Right cardiac atrium (tissue), 5 donors: ENCODE results near the gene PRRG2. TPM values are rescaled to one million over a fixed set of nuclear protein-coding genes. Genes with fewer than 3 reads are reported as not detected.

Source experiments
- ATAC-seq, 2 donors: fragments of 200-7000 bp; cut with Tn5 transposase; one replicate each; pipeline versions ENCODE4 v1.8.0 to v1.9.1; 2020; ENCODE audit warnings: moderate library complexity in 2 of 2, mild to moderate bottlenecking in 1 of 2
- DNase-seq, 3 donors: peaks; one replicate each; pipeline ENCODE4 v3.0.0-alpha.2; 2020
- H3K27ac ChIP-seq: one replicate; pipeline ENCODE4 v1.5.1; 2013; ENCODE audit warnings: mild to moderate bottlenecking, low read length, control low read depth, moderate library complexity
- H3K27me3 ChIP-seq: one replicate; pipeline ENCODE4 v1.6.1; 2013; ENCODE audit not compliant: control insufficient read depth, insufficient read depth
- H3K4me1 ChIP-seq: one replicate; pipeline ENCODE4 v1.6.1; 2013; ENCODE audit warnings: low read length; ENCODE audit not compliant: control insufficient read depth, insufficient read depth
- H3K4me3 ChIP-seq: one replicate; pipeline ENCODE4 v1.5.1; 2013; ENCODE audit warnings: low read length, control low read depth
- H3K9me3 ChIP-seq: one replicate; pipeline ENCODE4 v1.6.1; 2013; ENCODE audit warnings: low read length; ENCODE audit not compliant: control insufficient read depth
- WGBS: extraction: QIAGEN DNeasy Blood & Tissue Kit; methylation state at CpG from one replicate; pipeline ENCODE4 v1.1.7; 2013; 5-methylcytosine and 5-hydroxymethylcytosine counted together
- intact Hi-C, 4 donors: fragments of 100-400 bp; cut with DNase I; formaldehyde crosslinking; loops; one replicate each; pipeline versions ENCODE4 v1.11.0 to v1.14.0; 2022 to 2023
- long read RNA-seq, 4 donors: library from polyadenylated mRNA; unstranded; transcript quantifications; one replicate each; pipeline ENCODE4 v2.0.0, GENCODE V29; 2020 to 2021
- polyA plus RNA-seq: library from polyadenylated mRNA; stranded (reverse); fragments of 200-250 nt; gene quantifications from one replicate; pipeline ENCODE4 v1.2.3, GENCODE V29; 2013
- total RNA-seq, 4 donors: library from RNA; stranded (reverse); fragmentation: NEBNext Ultra II Directional; extraction: Animal tissue kit (Norgen Biotek cat#: 25700); gene quantifications; one replicate each; pipeline ENCODE4 v1.2.1, GENCODE V29; 2021
- donor health status: healthy with polysubstance abuse.
- donor health status: DM: no; HTN: yes; CAD: no.
- donor health status: DM: no; HTN: no; CAD: no.
- donor health status: DM: no; HTN: yes; CAD: no; lungs with severe emphysema.
- donor health status: DM: yes; HTN: yes; CAD: no.

PRRG2 gene
- under 1 TPM; 0.42 to 0.83 (median 0.69) TPM for total RNA-seq
- 1.2 TPM for polyA plus RNA-seq
- long read RNA-seq, donor 1 = 0 reads
- long read RNA-seq, donor 2 = 0 reads
- long read RNA-seq, donor 3 = 0 reads
- long read RNA-seq, donor 4 = 0 reads

GRCh38 chr19:49581007-49581508 is at the start of gene PRRG2:
PRRG2 (plus strand) TSS chr19:49581316; CDS start chr19:49583220, 1,904 bp downstream.
- WGBS = 31% methylated on average over 15 of the region's 15 CpGs
- intact Hi-C loops = loop anchor here in 1 of 4 donors (10.0 kb wide), 2 partner anchors 54 to 94 kb away; partner anchors contain the start of gene PRMT1

GRCh38 chr19:49533551-49534488 is 47.3 kb upstream of the PRRG2 start:
- intact Hi-C loops = no loop called here

More at GRCh38 chr19:49581007-49581508, at the start of gene PRRG2:
- H3K27me3 ChIP-seq = no peaks in the 10 kb centered on the region
- peaks cover 4% of the 10 kb centered on the region for H3K4me1 ChIP-seq
- DNase-seq (peak in 1 of 3 donors; percentile 46), ATAC-seq (peak; percentile 4 to 21)
- peak within 1 kb of the TSS; percentile 92 for H3K4me3 ChIP-seq
- peak within 1 kb of the TSS; percentile 86 for H3K27ac ChIP-seq
- H3K9me3 ChIP-seq = no peaks in the 10 kb centered on the region

GRCh38 chr19:49534632-49535385 is 46.3 kb upstream of the PRRG2 start:
- intact Hi-C loops = no loop called here
- DNase-seq (peak in 2 of 3 donors; percentile 47 to 52), ATAC-seq (no peak)
- H3K4me1 ChIP-seq = no peaks in the 10 kb centered on the region
- no peaks in the 10 kb centered on the region for H3K27me3 ChIP-seq
- WGBS = 73% methylated on average over 8 of the region's 8 CpGs
- no peak overlapping the region for H3K4me3 ChIP-seq
- H3K27ac ChIP-seq = no peak overlapping the region
- H3K9me3 ChIP-seq = no peaks in the 10 kb centered on the region

More at GRCh38 chr19:49533551-49534488, 47.3 kb upstream of the PRRG2 start:
- peak; percentile 93 to 95 for ATAC-seq
- DNase-seq = peak; percentile 80 to 92 (median 91)
- Histone ChIP-seq H3K27me3 (no peaks in the 10 kb centered on the region), H3K27ac (no peak overlapping the region), H3K4me1 (no peaks in the 10 kb centered on the region), H3K4me3 (peak overlapping the region; percentile 44), H3K9me3 (no peaks in the 10 kb centered on the region)
- WGBS = 7% methylated on average over 87 of the region's 87 CpGs

GRCh38 chr19:49536921-49537462 is 44.1 kb upstream of the PRRG2 start:
- DNase-seq (peak in 2 of 3 donors; percentile 29 to 58), ATAC-seq (no peak)
- no peaks in the 10 kb centered on the region for H3K27me3 ChIP-seq
- intact Hi-C loops = no loop called here
- no peak overlapping the region for H3K4me3 ChIP-seq
- H3K9me3 ChIP-seq = no peaks in the 10 kb centered on the region
- H3K4me1 ChIP-seq = no peaks in the 10 kb centered on the region
- WGBS = 90% methylated on average over 22 of the region's 22 CpGs
- no peak overlapping the region for H3K27ac ChIP-seq

- no peaks in the 10 kb centered on the region for H3K9me3 ChIP-seq
- H3K27me3 ChIP-seq = no peaks in the 10 kb centered on the region
- ATAC-seq = no peak
- H3K4me1 ChIP-seq = no peaks in the 10 kb centered on the region
- H3K4me3 ChIP-seq = no peak overlapping the region
- WGBS = 82% methylated on average over 5 of the region's 5 CpGs
- intact Hi-C loops = no loop called here
- peak in 1 of 3 donors; percentile 12 for DNase-seq
- no peak overlapping the region for H3K27ac ChIP-seq
Observed at GRCh38 chr19:49538643-49539042, 42.5 kb upstream of the PRRG2 start.

GRCh38 chr19:49539192-49539952 is 41.7 kb upstream of the PRRG2 start:
- intact Hi-C loops = no loop called here
- DNase-seq = peak in 1 of 3 donors; percentile 13
- Histone ChIP-seq H3K27me3 (no peaks in the 10 kb centered on the region), H3K27ac (no peak overlapping the region), H3K4me1 (no peaks in the 10 kb centered on the region), H3K9me3 (no peaks in the 10 kb centered on the region), H3K4me3 (no peak overlapping the region)
- 96% methylated on average over 13 of the region's 13 CpGs for WGBS
- no peak for ATAC-seq

- ATAC-seq (no peak), DNase-seq (peak in 1 of 3 donors; percentile 3)
- no peak overlapping the region for H3K27ac ChIP-seq
- H3K4me1 ChIP-seq = no peaks in the 10 kb centered on the region
- WGBS = 94% methylated on average over 6 of the region's 6 CpGs
- no peak overlapping the region for H3K4me3 ChIP-seq
- H3K27me3 ChIP-seq = no peaks in the 10 kb centered on the region
- intact Hi-C loops = loop anchor here in 2 of 4 donors (5.0 kb wide), 1 partner anchor 35 kb away; no protein-coding TSS in a partner anchor
- H3K9me3 ChIP-seq = no peaks in the 10 kb centered on the region
Observed at GRCh38 chr19:49541914-49542313, 39.2 kb upstream of the PRRG2 start.

- Histone ChIP-seq H3K9me3 (no peaks in the 10 kb centered on the region), H3K4me3 (no peak overlapping the region), H3K27me3 (no peaks in the 10 kb centered on the region), H3K27ac (no peak overlapping the region), H3K4me1 (no peaks in the 10 kb centered on the region)
- 94% methylated on average over 16 of the region's 16 CpGs for WGBS
- intact Hi-C loops = loop anchor here in 2 of 4 donors (5.0 kb wide), 1 partner anchor 35 kb away; no protein-coding TSS in a partner anchor
- DNase-seq (peak in 2 of 3 donors; percentile 52 to 58), ATAC-seq (no peak)
Observed at GRCh38 chr19:49542446-49542845, 38.7 kb upstream of the PRRG2 start.

GRCh38 chr19:49543032-49543431 is 38.1 kb upstream of the PRRG2 start:
- ATAC-seq (peak in 1 of 2 donors; percentile 9), DNase-seq (peak in 1 of 3 donors; percentile 18)
- 88% methylated on average over 14 of the region's 14 CpGs for WGBS
- no peaks in the 10 kb centered on the region for H3K27me3 ChIP-seq
- H3K4me1 ChIP-seq = no peaks in the 10 kb centered on the region
- intact Hi-C loops = loop anchor here in 2 of 4 donors (5.0 kb wide), 1 partner anchor 36 kb away; no protein-coding TSS in a partner anchor
- H3K27ac ChIP-seq = no peak overlapping the region
- no peak overlapping the region for H3K4me3 ChIP-seq
- no peaks in the 10 kb centered on the region for H3K9me3 ChIP-seq

GRCh38 chr19:49544154-49544553 is 37.0 kb upstream of the PRRG2 start:
- Histone ChIP-seq H3K9me3 (no peaks in the 10 kb centered on the region), H3K4me3 (no peak overlapping the region), H3K4me1 (no peaks in the 10 kb centered on the region), H3K27ac (no peak overlapping the region), H3K27me3 (no peaks in the 10 kb centered on the region)
- DNase-seq = no peak
- intact Hi-C loops = loop anchor here in 2 of 4 donors (5.0 kb wide), 1 partner anchor 37 kb away; no protein-coding TSS in a partner anchor
- 71% methylated on average over 5 of the region's 5 CpGs for WGBS
- ATAC-seq = no peak
